Esophagus muscularis mucosa (tissue), 4 donors: ENCODE results near the gene TMED1. TPM values are rescaled to one million over a fixed set of nuclear protein-coding genes. Genes with fewer than 3 reads are reported as not detected.

Experiments used
- DNase-seq: peaks from one replicate; pipeline ENCODE4 v3.0.0-alpha.2; 2017; ENCODE audit errors: extremely low spot score
- H3K27ac ChIP-seq, 4 donors: fragments of 200-600 bp; sonication (generic); replicated peaks in 1 of 4; 1 replicate in 3 of 4; 2 replicates in 1 of 4; pipeline ENCODE4 v1.5.1; 2016 to 2019; ENCODE audit warnings: mild to moderate bottlenecking in 1 of 4
- H3K27me3 ChIP-seq, 4 donors: fragments of 200-600 bp; sonication (generic); one replicate each; pipeline versions ENCODE4 v1.5.1 to v1.6.0; 2016 to 2019
- H3K36me3 ChIP-seq, 4 donors: fragments of 200-600 bp; sonication (generic); one replicate each; pipeline ENCODE4 v1.5.1; 2016 to 2019
- H3K4me1 ChIP-seq, 4 donors: fragments of 200-600 bp; sonication (generic); one replicate each; pipeline ENCODE4 v1.5.1; 2016 to 2019
- H3K4me3 ChIP-seq, 4 donors: fragments of 200-600 bp; sonication (generic); 1 replicate in 2 of 4; 2 replicates in 2 of 4; pipeline ENCODE4 v1.5.1; 2016 to 2019; ENCODE audit warnings: mild to moderate bottlenecking in 4 of 4, moderate library complexity in 1 of 4
- H3K9me3 ChIP-seq, 4 donors: fragments of 200-600 bp; sonication (generic); 1 replicate in 3 of 4; 2 replicates in 1 of 4; pipeline ENCODE4 v1.5.1; 2016 to 2019
- EP300 ChIP-seq: sonication (generic); formaldehyde crosslinking; IDR thresholded peaks from one replicate; pipeline ENCODE4 v1.6.1; 2017; ENCODE audit warnings: antibody characterized with exemption
- POLR2A ChIP-seq: fragments of 450-650 bp; IDR thresholded peaks from one replicate; pipeline ENCODE4 v1.6.1; 2017; ENCODE audit warnings: antibody characterized with exemption, moderate library complexity, mild to moderate bottlenecking, low read depth
- POLR2AphosphoS5 ChIP-seq, 2 donors: sonication (generic); formaldehyde crosslinking; IDR thresholded peaks; one replicate each; pipeline ENCODE4 v1.6.1; 2017; ENCODE audit warnings: antibody characterized with exemption in 2 of 2
- WGBS: methylation state at CpG from one replicate; pipeline ENCODE4 v1.1.5; 2018; 5-methylcytosine and 5-hydroxymethylcytosine counted together
- intact Hi-C: fragments of 100-400 bp; cut with DNase I; formaldehyde crosslinking; loops from one replicate; pipeline ENCODE4 v1.15.1; 2023
- total RNA-seq, 4 donors: library from RNA; depleted of rRNA; stranded (reverse); fragments of >200 nt; gene quantifications; one replicate each; pipeline versions ENCODE4 v1.1.0 to v1.2.1, GENCODE V29; 2016
- TF ChIP-seq, protein P1 (sequence below), 3 experiments: fragments of 200-600 bp in 2 of 3; fragments of 450-650 bp in 1 of 3; sonication (generic) in 2 of 3; IDR thresholded peaks; one replicate each; pipeline ENCODE4 v1.5.1; 2017 to 2019; ENCODE audit warnings: antibody characterized with exemption in 3 of 3, mild to moderate bottlenecking in 2 of 3, moderate library complexity in 1 of 3

TMED1 gene
- total RNA-seq, 4 donors from 2014 or later = 18.7 to 29.5 (median 27.7) TPM

DNA sequence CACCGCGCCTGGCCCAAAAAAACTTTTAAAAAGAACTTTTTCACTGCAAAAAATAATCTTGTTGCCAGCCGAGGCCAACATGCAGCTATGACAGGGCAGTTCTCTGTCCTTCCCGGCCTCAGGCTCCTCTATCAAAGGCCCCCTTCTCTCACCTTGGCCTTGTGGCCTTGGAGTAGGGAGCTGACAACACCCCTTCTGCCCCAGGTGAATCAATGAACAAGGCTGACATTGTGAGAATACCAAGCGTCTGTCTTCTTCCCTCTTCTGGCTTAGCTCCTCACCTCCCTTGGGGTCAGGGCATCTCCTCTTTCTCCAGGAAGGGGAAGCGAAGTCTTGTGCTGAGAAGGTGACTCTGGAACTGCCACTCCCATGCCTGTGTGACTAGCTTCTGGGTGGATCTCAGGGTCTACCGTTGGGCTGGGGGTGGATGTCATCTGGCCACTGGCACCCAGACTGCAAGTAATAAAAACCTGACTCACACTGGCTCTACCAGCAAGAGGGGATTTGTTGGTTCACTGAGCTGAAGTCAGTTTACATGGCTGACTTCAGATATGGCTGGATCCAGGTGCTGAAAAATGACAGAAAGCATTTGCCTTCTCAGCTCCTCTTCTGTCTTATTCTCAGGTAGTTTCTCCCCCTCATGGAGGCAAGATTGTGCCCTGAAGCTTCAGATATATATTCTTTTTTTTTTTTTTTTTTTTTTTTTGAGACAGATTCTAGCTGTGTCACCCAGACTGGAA is 18.5 kb upstream of the TMED1 start:
- TF ChIP-seq EP300 (no peak), POLR2A (no peak), POLR2AphosphoS5 (IDR thresholded peaks at IDR 0.05) (no peak)
- TF ChIP-seq, protein P1, sequence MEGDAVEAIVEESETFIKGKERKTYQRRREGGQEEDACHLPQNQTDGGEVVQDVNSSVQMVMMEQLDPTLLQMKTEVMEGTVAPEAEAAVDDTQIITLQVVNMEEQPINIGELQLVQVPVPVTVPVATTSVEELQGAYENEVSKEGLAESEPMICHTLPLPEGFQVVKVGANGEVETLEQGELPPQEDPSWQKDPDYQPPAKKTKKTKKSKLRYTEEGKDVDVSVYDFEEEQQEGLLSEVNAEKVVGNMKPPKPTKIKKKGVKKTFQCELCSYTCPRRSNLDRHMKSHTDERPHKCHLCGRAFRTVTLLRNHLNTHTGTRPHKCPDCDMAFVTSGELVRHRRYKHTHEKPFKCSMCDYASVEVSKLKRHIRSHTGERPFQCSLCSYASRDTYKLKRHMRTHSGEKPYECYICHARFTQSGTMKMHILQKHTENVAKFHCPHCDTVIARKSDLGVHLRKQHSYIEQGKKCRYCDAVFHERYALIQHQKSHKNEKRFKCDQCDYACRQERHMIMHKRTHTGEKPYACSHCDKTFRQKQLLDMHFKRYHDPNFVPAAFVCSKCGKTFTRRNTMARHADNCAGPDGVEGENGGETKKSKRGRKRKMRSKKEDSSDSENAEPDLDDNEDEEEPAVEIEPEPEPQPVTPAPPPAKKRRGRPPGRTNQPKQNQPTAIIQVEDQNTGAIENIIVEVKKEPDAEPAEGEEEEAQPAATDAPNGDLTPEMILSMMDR (IDR thresholded peaks at IDR 0.05) = no peak
- no peak overlapping the region for H3K27ac ChIP-seq
- H3K36me3 ChIP-seq = no peaks in the 10 kb centered on the region
- H3K4me3 ChIP-seq = no peak overlapping the region
- peaks cover 0 to 15% (median 2%) of the 10 kb centered on the region in 4 donors for H3K27me3 ChIP-seq
- no peak for DNase-seq
- H3K4me1 ChIP-seq = no peaks in the 10 kb centered on the region
- no peaks in the 10 kb centered on the region for H3K9me3 ChIP-seq
- intact Hi-C loops = no loop called here
- WGBS = 78% methylated on average over 7 of the region's 7 CpGs

DNA sequence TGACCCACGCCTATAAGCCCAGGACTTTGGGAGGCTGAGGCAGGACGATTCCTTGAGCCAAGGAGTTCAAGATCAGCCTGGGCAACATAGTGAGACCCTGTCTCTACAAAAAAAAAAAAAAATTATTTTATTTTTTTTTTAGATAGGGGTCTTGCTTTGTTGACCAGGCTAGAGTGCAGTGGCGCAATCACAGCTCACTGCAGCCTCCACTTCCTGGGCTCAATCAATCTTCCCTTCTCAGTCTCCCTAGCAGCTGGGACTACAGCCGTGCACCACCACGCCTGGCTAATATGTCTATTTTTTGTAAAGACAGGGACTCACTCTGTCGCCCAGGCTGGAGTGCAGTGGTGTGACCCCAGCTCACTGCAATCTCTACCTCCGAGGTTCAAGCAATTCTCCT is 16.9 kb upstream of the TMED1 start:
- H3K9me3 ChIP-seq = no peaks in the 10 kb centered on the region
- no peaks in the 10 kb centered on the region for H3K36me3 ChIP-seq
- WGBS = 70% methylated on average over 7 of the region's 7 CpGs
- no peak overlapping the region for H3K4me3 ChIP-seq
- no peaks in the 10 kb centered on the region for H3K4me1 ChIP-seq
- H3K27ac ChIP-seq = no peak overlapping the region
- intact Hi-C loops = no loop called here
- DNase-seq = no peak
- TF ChIP-seq, protein P1 (IDR thresholded peaks at IDR 0.05) = no peak
- TF ChIP-seq POLR2AphosphoS5 (IDR thresholded peaks at IDR 0.05) = no peak
- no peak for TF ChIP-seq EP300
- no peak for TF ChIP-seq POLR2A
- H3K27me3 ChIP-seq = peaks cover 0 to 28% (median 6%) of the 10 kb centered on the region in 4 donors

DNA sequence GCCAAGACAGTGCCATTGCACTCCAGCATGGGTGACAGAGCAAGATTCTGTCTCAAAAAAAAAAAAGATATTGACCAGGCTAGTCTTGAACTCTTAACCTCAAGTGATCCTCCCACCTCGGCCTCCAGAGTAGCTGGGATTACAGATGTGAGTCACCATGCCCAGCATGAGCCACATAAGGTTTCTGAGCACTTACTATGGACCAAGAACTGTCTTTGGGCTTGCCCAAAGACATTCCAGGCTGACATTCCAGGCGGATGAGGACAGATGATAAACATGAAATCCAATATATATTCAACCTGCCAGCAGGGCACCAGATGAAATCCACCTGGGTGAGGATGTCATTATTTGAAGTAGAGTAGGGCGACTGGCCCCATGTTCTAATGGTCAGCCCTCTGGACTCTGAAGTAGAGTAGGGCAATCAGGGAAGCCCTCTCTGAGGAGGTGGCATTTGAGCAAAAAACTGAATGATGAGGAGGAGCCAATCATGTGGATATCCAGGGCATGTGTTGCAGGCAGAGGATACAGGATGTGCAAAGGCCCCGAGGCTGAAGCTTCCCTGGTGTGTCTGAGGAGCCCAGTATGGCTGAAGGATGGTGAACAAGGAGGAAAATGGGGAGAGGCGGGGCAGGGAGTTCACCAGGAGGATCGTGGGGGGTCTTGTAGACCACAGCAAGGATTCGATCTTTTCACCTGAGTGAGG is 16.2 kb upstream of the TMED1 start:
- no peak for TF ChIP-seq POLR2AphosphoS5 (IDR thresholded peaks at IDR 0.05)
- TF ChIP-seq EP300 = no peak
- TF ChIP-seq, protein P1 (IDR thresholded peaks at IDR 0.05) = no peak
- no peaks in the 10 kb centered on the region for H3K4me1 ChIP-seq
- no peaks in the 10 kb centered on the region for H3K36me3 ChIP-seq
- 67% methylated on average over 7 of the region's 7 CpGs for WGBS
- H3K27me3 ChIP-seq = peaks cover 0 to 28% (median 6%) of the 10 kb centered on the region in 4 donors
- H3K9me3 ChIP-seq = no peaks in the 10 kb centered on the region
- intact Hi-C loops = no loop called here
- no peak overlapping the region for H3K27ac ChIP-seq
- DNase-seq = no peak
- H3K4me3 ChIP-seq = no peak overlapping the region

DNA sequence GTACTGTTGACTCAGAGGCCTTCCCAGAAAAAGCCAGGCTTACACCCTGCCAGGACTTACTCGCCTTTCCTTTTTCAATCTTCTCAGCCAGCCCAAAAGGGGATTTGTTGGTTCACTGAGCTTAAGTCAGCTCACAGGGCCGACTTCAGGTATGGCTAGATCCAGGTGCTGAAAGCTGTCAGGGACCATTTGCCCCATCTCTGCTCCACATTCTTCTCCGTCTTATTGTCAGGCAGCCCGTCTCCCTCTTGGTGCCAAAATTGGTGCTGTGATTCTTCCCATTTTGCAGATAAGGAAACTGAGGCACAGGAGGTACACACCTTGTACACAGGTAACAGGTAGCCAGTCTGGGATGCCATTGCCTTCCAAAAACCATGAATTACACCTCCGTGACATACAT is 14.6 kb upstream of the TMED1 start:
- Histone ChIP-seq H3K36me3 (no peaks in the 10 kb centered on the region), H3K4me1 (no peaks in the 10 kb centered on the region), H3K4me3 (no peak overlapping the region), H3K9me3 (peaks cover 0 to 13% (median 8%) of the 10 kb centered on the region in 4 donors), H3K27ac (no peak overlapping the region), H3K27me3 (peaks cover 0 to 28% (median 6%) of the 10 kb centered on the region in 4 donors)
- TF ChIP-seq EP300 = no peak
- TF ChIP-seq, protein P1 (IDR thresholded peaks at IDR 0.05) = no peak
- no peak for TF ChIP-seq POLR2A
- TF ChIP-seq POLR2AphosphoS5 (IDR thresholded peaks at IDR 0.05) = no peak
- intact Hi-C loops = no loop called here
- DNase-seq = no peak
- WGBS = 95% methylated on average over 5 of the region's 5 CpGs
